Body of pancreas (tissue), 4 donors: ENCODE measurements around the gene AFM.

Experiments
- CTCF ChIP-seq, 7 experiments: fragments of 450-650 bp in 4 of 7; fragments of 200-600 bp in 3 of 7; sonication (generic) in 3 of 7; IDR thresholded peaks; one replicate each; pipeline ENCODE4 v1.5.1; 2016 to 2019; ENCODE audit warnings: antibody characterized with exemption in 7 of 7
- POLR2A ChIP-seq, 3 donors: fragments of 450-650 bp; IDR thresholded peaks; one replicate each; pipeline ENCODE4 v1.6.1; 2016; ENCODE audit warnings: antibody characterized with exemption in 3 of 3, mild to moderate bottlenecking in 2 of 3

GRCh38 chr4:73447671-73448070, 33.9 kb upstream of the AFM start:
- TF ChIP-seq POLR2A (IDR thresholded peaks at IDR 0.05): no peak
- TF ChIP-seq CTCF (IDR thresholded peaks at IDR 0.05): no peak
